Astrocyte of the spinal cord (primary cell): ENCODE measurements around the gene LRRC18.

Experiments
- DNase-seq: peaks from one replicate; pipeline ENCODE4 v3.0.0; 2011; ENCODE audit warnings: low read depth, low spot score
- H3K4me3 ChIP-seq: 2 replicates; pipeline ENCODE4 v1.5.1; 2011; ENCODE audit warnings: low read depth, mild to moderate bottlenecking, low read length, moderate library complexity
- in situ Hi-C: cut with HindIII; loops from 2 replicates; pipeline ENCODE4 v1.10.0; 2017; ENCODE audit warnings: low sequenced_read_pairs
- TF ChIP-seq, protein P1 (sequence below): IDR thresholded peaks from 2 replicates; pipeline ENCODE4 v1.5.1; 2012; ENCODE audit warnings: low read depth, mild to moderate bottlenecking, low read length, inconsistent platforms

LRRC18 gene

DNA sequence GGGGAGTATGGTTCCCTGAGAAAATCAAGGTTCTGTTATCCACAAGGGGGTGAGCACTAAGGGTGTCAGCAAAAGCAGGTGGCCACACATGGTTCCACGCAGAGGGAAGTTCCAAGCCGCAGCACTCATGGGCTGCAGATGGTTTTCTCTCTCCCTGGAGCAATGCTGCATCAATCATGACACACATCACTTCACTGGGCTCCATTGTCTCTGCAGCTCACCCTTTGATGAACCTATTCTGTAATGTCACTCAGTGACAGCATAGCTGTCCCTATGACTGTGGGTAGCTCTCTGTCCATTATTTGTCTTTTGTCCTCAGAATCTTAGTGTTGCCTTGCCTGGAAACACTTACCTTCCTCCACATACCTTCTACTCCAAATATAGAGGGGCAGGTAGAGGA is 34.8 kb downstream of the LRRC18 start:
- DNase-seq: no peak
- no peak overlapping the region for H3K4me3 ChIP-seq
- TF ChIP-seq, protein P1, sequence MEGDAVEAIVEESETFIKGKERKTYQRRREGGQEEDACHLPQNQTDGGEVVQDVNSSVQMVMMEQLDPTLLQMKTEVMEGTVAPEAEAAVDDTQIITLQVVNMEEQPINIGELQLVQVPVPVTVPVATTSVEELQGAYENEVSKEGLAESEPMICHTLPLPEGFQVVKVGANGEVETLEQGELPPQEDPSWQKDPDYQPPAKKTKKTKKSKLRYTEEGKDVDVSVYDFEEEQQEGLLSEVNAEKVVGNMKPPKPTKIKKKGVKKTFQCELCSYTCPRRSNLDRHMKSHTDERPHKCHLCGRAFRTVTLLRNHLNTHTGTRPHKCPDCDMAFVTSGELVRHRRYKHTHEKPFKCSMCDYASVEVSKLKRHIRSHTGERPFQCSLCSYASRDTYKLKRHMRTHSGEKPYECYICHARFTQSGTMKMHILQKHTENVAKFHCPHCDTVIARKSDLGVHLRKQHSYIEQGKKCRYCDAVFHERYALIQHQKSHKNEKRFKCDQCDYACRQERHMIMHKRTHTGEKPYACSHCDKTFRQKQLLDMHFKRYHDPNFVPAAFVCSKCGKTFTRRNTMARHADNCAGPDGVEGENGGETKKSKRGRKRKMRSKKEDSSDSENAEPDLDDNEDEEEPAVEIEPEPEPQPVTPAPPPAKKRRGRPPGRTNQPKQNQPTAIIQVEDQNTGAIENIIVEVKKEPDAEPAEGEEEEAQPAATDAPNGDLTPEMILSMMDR: no peak
- in situ Hi-C loops: no loop called here

DNA sequence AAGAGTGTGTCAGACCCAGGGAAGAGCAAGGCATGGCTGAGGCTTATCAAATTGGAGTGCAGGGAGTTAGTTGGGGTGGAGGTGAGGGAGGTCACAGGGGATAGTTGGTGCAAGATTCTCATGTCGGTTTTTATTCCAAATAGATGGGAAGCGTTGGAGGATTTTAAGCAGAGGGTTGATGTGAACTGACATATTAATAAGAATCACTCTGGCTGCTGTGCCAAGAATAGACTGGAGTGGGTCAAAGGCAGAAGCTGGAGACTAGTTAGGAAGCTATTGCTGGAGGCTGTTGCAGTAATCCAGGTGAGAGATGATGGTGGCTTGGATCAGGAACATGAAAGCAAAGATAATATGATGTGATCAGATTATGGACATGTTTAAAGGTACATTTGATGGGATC is 36.5 kb downstream of the LRRC18 start:
- no peak overlapping the region for H3K4me3 ChIP-seq
- DNase-seq: no peak
- in situ Hi-C loops: no loop called here
- TF ChIP-seq, protein P1: no peak

DNA sequence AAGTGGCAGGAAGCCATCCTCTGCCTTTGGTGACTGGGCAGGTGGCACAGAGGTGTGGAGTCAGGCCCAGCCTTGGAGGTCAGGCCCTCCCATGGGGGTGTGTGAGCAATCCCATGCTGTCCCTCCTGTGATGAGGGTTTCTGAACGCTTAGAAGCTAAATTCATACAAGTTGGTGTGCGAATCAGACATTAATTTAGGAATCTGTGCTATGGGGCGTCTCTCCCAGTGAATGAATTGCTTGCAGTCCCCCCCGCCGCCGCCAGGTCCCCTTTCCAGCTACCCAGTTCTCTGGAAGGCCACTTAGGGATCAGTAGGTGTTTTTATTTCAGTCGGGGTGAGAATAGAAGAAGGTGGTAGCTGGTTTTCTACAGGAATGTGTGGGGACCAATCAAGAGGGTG is 37.5 kb downstream of the LRRC18 start:
- no peak overlapping the region for H3K4me3 ChIP-seq
- TF ChIP-seq, protein P1: no peak
- in situ Hi-C loops: no loop called here
- no peak for DNase-seq

- DNase-seq: no peak
- H3K4me3 ChIP-seq: no peak overlapping the region
- in situ Hi-C loops: no loop called here
- TF ChIP-seq, protein P1: no peak
Observed at GRCh38 chr10:48901319-48901718, 38.3 kb downstream of the LRRC18 start.

DNA sequence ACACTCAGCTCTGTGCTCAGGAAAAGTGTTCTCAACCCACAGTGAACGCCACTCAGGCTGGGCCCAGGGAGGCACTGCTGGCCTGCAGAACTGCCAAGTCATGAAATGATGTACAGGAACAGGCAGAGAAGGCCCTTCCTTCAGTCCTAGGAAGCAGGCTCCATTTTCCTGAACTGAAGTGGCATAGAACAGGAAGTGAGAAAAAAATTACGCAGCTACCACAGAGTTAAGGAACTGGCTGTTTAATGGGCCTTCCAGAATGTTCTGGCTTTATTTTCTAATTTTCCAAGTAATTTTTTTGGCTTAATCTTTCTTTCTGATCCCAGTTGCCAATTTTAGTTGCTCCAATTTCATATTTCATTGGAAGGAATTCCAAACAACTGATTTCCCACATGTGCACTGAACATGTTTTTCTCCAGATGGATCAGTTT is 39.3 kb downstream of the LRRC18 start:
- DNase-seq: no peak

DNA sequence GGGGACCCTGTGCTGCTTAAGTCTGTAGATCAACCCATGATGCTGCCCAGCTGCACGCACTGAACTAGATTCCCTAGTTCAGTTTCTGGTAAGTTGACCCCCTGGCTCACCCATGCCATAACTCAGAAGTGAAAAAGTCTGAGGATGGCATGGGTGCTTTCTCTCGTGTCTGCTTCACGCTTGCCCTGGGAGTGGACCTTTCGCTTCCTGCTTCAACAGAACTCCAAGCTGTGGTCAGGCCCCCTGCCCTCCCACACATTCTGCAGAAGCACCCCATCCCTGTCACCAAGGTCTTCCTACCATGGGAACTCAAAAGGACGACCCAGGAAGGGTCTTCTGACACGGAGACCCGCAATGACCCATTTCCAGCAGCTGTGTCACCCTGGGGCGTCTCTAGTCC is 39.9 kb downstream of the LRRC18 start:
- in situ Hi-C loops: no loop called here
- no peak overlapping the region for H3K4me3 ChIP-seq
- TF ChIP-seq, protein P1: no peak
- no peak for DNase-seq

More for the DNA sequence above, 39.3 kb downstream of the LRRC18 start:
- in situ Hi-C loops: no loop called here
- no peak overlapping the region for H3K4me3 ChIP-seq
- TF ChIP-seq, protein P1: no peak

GRCh38 chr10:48898426-48898825 is 41.2 kb downstream of the LRRC18 start:
- DNase-seq: no peak
- TF ChIP-seq, protein P1: no peak
- in situ Hi-C loops: no loop called here
- H3K4me3 ChIP-seq: no peak overlapping the region
